SU-DHL-6 (cell line): Measurements from ENCODE around the gene ZNF804A.

Experiments used
- EZH2phosphoT487 ChIP-seq: fragments of 200-600 bp; sonication (generic), shearing (Covaris generic); conservative IDR thresholded peaks from 2 replicates; pipeline ENCODE4 v1.6.1; 2018; ENCODE audit warnings: mild to moderate bottlenecking, antibody characterized with exemption, low read length, moderate library complexity, mixed read lengths
- TF ChIP-seq, protein P1 (sequence below): fragments of 200-600 bp; sonication (generic); IDR thresholded peaks from one replicate; pipeline ENCODE4 v1.5.1; 2017; ENCODE audit warnings: antibody characterized with exemption, mild to moderate bottlenecking, low read length, moderate library complexity; ENCODE audit not compliant: insufficient read depth, poor library complexity, severe bottlenecking

DNA sequence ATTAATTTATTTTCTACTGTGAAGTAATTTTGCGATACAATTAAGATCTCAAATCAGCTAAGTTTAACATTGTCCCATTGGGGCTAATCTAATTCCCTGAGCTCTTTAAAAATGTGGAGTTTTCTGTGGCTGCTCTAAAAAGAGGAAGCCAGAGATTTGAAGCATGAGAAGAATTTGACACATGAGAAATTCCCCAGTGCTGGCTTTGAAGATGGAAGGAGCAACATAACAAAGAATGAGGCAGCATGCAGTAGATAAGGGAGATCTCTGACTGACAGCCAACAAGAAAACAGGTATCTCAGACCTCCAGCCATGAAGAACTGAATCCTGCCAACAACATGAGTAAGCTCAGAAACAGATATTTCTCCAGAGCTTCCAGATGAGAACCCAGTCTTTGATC, 308.4 kb downstream of the ZNF804A start:
- TF ChIP-seq, protein P1, sequence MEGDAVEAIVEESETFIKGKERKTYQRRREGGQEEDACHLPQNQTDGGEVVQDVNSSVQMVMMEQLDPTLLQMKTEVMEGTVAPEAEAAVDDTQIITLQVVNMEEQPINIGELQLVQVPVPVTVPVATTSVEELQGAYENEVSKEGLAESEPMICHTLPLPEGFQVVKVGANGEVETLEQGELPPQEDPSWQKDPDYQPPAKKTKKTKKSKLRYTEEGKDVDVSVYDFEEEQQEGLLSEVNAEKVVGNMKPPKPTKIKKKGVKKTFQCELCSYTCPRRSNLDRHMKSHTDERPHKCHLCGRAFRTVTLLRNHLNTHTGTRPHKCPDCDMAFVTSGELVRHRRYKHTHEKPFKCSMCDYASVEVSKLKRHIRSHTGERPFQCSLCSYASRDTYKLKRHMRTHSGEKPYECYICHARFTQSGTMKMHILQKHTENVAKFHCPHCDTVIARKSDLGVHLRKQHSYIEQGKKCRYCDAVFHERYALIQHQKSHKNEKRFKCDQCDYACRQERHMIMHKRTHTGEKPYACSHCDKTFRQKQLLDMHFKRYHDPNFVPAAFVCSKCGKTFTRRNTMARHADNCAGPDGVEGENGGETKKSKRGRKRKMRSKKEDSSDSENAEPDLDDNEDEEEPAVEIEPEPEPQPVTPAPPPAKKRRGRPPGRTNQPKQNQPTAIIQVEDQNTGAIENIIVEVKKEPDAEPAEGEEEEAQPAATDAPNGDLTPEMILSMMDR = no peak
- no peak for TF ChIP-seq EZH2phosphoT487
